Liver (tissue), 3 donors: Measurements from ENCODE around the gene PRSS1.

Experiments
- CTCF ChIP-seq: fragments of 150-350 bp; IDR thresholded peaks from 2 replicates; pipeline ENCODE4 v1.5.1; 2017; ENCODE audit warnings: improper control_type of control experiment, low read depth, low read length; ENCODE audit not compliant: missing input control
- FOXA1 ChIP-seq: IDR thresholded peaks from 2 replicates; pipeline ENCODE4 v1.6.1; 2016; ENCODE audit warnings: antibody characterized with exemption
- GABPA ChIP-seq, 2 donors: IDR thresholded peaks in 1 of 2; conservative IDR thresholded peaks in 1 of 2; 2 replicates each; pipeline ENCODE4 v1.6.1; 2016; ENCODE audit warnings: antibody characterized with exemption in 2 of 2, mild to moderate bottlenecking in 1 of 2, moderate library complexity in 1 of 2
- JUND ChIP-seq, 2 donors: IDR thresholded peaks; 2 replicates each; pipeline ENCODE4 v1.6.1; 2016; ENCODE audit warnings: antibody characterized with exemption in 2 of 2
- MAX ChIP-seq: IDR thresholded peaks from 2 replicates; pipeline ENCODE4 v1.6.1; 2016; ENCODE audit warnings: antibody characterized with exemption
- REST ChIP-seq: IDR thresholded peaks from 2 replicates; pipeline ENCODE4 v1.6.1; 2016; ENCODE audit warnings: antibody characterized with exemption, mild to moderate bottlenecking
- SP1 ChIP-seq: IDR thresholded peaks from 2 replicates; pipeline ENCODE4 v1.6.1; 2018; ENCODE audit warnings: antibody characterized with exemption, mild to moderate bottlenecking
- TAF1 ChIP-seq: conservative IDR thresholded peaks from 2 replicates; pipeline ENCODE4 v1.6.1; 2016; ENCODE audit warnings: antibody characterized with exemption, mild to moderate bottlenecking
- YY1 ChIP-seq: IDR thresholded peaks from 2 replicates; pipeline ENCODE4 v1.6.1; 2016; ENCODE audit warnings: antibody characterized with exemption, mild to moderate bottlenecking
- TF ChIP-seq, protein P1 (sequence below): IDR thresholded peaks from 2 replicates; pipeline ENCODE4 v1.6.1; 2016; ENCODE audit warnings: antibody characterized with exemption
- TF ChIP-seq, protein P2 (sequence below): IDR thresholded peaks from 2 replicates; pipeline ENCODE4 v1.6.1; 2016; ENCODE audit warnings: antibody characterized with exemption
- donor health status: healthy.
- donor health status: healthy.

- TF ChIP-seq GABPA (IDR thresholded peaks at IDR 0.05 in 1 of 2, conservative IDR thresholded peaks at IDR 0.05 in 1 of 2) (no peak), JUND (IDR thresholded peaks at IDR 0.05) (no peak), CTCF (no peak), SP1 (no peak), FOXA1 (no peak), TAF1 (no peak), REST (no peak), MAX (no peak), YY1 (no peak)
- TF ChIP-seq, protein P1, sequence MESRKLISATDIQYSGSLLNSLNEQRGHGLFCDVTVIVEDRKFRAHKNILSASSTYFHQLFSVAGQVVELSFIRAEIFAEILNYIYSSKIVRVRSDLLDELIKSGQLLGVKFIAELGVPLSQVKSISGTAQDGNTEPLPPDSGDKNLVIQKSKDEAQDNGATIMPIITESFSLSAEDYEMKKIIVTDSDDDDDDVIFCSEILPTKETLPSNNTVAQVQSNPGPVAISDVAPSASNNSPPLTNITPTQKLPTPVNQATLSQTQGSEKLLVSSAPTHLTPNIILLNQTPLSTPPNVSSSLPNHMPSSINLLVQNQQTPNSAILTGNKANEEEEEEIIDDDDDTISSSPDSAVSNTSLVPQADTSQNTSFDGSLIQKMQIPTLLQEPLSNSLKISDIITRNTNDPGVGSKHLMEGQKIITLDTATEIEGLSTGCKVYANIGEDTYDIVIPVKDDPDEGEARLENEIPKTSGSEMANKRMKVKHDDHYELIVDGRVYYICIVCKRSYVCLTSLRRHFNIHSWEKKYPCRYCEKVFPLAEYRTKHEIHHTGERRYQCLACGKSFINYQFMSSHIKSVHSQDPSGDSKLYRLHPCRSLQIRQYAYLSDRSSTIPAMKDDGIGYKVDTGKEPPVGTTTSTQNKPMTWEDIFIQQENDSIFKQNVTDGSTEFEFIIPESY = no peak
- TF ChIP-seq, protein P2, sequence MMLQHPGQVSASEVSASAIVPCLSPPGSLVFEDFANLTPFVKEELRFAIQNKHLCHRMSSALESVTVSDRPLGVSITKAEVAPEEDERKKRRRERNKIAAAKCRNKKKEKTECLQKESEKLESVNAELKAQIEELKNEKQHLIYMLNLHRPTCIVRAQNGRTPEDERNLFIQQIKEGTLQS = no peak
Measured at GRCh38 chr7:142796001-142796500, 46.8 kb downstream of the PRSS1 start.
